Measurements from ENCODE around the gene ENOX1.

DNA sequence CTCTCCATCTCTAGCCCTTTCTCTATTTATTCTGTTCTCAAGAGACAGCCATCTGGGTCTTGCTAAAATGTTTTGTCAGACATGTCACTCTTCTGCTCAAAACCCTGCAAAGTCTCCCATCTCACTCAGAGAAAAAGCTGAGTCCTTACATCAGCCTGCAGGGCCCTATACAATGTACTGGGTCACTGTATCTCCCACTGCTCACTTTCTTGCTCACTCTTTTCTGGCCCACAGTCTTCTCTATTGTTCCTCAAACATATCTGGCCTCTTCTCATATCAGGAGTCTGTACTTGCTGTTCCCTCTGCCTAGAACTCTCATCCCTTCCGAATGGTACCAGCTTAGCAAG, 189.2 kb downstream of the ENOX1 start:
- TF ChIP-seq JUN (CRISPR knock-in tag; IDR thresholded peaks at IDR 0.05): no peak
- no peak for TF ChIP-seq TCF7 (CRISPR knock-in tag; IDR thresholded peaks at IDR 0.05; ENCODE audit: low read depth)
- TF ChIP-seq, protein P1, sequence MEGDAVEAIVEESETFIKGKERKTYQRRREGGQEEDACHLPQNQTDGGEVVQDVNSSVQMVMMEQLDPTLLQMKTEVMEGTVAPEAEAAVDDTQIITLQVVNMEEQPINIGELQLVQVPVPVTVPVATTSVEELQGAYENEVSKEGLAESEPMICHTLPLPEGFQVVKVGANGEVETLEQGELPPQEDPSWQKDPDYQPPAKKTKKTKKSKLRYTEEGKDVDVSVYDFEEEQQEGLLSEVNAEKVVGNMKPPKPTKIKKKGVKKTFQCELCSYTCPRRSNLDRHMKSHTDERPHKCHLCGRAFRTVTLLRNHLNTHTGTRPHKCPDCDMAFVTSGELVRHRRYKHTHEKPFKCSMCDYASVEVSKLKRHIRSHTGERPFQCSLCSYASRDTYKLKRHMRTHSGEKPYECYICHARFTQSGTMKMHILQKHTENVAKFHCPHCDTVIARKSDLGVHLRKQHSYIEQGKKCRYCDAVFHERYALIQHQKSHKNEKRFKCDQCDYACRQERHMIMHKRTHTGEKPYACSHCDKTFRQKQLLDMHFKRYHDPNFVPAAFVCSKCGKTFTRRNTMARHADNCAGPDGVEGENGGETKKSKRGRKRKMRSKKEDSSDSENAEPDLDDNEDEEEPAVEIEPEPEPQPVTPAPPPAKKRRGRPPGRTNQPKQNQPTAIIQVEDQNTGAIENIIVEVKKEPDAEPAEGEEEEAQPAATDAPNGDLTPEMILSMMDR (IDR thresholded peaks at IDR 0.05): no peak
- TF ChIP-seq, protein P2, sequence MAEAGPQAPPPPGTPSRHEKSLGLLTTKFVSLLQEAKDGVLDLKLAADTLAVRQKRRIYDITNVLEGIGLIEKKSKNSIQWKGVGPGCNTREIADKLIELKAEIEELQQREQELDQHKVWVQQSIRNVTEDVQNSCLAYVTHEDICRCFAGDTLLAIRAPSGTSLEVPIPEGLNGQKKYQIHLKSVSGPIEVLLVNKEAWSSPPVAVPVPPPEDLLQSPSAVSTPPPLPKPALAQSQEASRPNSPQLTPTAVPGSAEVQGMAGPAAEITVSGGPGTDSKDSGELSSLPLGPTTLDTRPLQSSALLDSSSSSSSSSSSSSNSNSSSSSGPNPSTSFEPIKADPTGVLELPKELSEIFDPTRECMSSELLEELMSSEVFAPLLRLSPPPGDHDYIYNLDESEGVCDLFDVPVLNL (CRISPR knock-in tag; IDR thresholded peaks at IDR 0.05; ENCODE audit: borderline replicate concordance, low read depth): no peak
- TF ChIP-seq, protein P3, sequence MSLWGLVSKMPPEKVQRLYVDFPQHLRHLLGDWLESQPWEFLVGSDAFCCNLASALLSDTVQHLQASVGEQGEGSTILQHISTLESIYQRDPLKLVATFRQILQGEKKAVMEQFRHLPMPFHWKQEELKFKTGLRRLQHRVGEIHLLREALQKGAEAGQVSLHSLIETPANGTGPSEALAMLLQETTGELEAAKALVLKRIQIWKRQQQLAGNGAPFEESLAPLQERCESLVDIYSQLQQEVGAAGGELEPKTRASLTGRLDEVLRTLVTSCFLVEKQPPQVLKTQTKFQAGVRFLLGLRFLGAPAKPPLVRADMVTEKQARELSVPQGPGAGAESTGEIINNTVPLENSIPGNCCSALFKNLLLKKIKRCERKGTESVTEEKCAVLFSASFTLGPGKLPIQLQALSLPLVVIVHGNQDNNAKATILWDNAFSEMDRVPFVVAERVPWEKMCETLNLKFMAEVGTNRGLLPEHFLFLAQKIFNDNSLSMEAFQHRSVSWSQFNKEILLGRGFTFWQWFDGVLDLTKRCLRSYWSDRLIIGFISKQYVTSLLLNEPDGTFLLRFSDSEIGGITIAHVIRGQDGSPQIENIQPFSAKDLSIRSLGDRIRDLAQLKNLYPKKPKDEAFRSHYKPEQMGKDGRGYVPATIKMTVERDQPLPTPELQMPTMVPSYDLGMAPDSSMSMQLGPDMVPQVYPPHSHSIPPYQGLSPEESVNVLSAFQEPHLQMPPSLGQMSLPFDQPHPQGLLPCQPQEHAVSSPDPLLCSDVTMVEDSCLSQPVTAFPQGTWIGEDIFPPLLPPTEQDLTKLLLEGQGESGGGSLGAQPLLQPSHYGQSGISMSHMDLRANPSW (CRISPR knock-in tag; conservative IDR thresholded peaks at IDR 0.05; ENCODE audit: low read depth): no peak
- TF ChIP-seq, protein P4, sequence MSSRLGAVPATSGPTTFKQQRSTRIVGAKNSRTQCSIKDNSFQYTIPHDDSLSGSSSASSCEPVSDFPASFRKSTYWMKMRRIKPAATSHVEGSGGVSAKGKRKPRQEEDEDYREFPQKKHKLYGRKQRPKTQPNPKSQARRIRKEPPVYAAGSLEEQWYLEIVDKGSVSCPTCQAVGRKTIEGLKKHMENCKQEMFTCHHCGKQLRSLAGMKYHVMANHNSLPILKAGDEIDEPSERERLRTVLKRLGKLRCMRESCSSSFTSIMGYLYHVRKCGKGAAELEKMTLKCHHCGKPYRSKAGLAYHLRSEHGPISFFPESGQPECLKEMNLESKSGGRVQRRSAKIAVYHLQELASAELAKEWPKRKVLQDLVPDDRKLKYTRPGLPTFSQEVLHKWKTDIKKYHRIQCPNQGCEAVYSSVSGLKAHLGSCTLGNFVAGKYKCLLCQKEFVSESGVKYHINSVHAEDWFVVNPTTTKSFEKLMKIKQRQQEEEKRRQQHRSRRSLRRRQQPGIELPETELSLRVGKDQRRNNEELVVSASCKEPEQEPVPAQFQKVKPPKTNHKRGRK (CRISPR knock-in tag; IDR thresholded peaks at IDR 0.05; ENCODE audit: borderline replicate concordance): no peak
- no peak for TF ChIP-seq TEAD4 (CRISPR knock-in tag; IDR thresholded peaks at IDR 0.05)
